ENCODE data around the gene WDR90.

The WDR90 gene

GRCh38 chr16:684071-684794 is 35.1 kb downstream of the WDR90 start, which contains the start of gene JMJD8 (continued):
- TF ChIP-seq ZBTB44 (tag by site-specific recombination; IDR thresholded peaks at IDR 0.05) (peak; percentile 53; the same call in 1 of the 2 replicates), OSR2 (tag by site-specific recombination; IDR thresholded peaks at IDR 0.05) (no peak), PRDM4 (tag by site-specific recombination; IDR thresholded peaks at IDR 0.05) (peak; percentile 16; the same call in 1 of the 2 replicates), ZNF169 (tag by site-specific recombination; IDR thresholded peaks at IDR 0.05) (no peak), ZNF280C (tag by site-specific recombination; IDR thresholded peaks at IDR 0.05) (no peak), ZIC2 (tag by site-specific recombination; IDR thresholded peaks at IDR 0.05) (peak; percentile 96), ZNF639 (tag by site-specific recombination; IDR thresholded peaks at IDR 0.05) (peak; percentile 28; the same call in 1 of the 2 replicates), ZBTB11 (tag by site-specific recombination; conservative IDR thresholded peaks at IDR 0.05; ENCODE audit: low read depth) (peak; percentile 87), ZNF394 (tag by site-specific recombination; IDR thresholded peaks at IDR 0.05; ENCODE audit: borderline replicate concordance) (peak; percentile 38; the same call in 1 of the 2 replicates), ZBTB6 (tag by site-specific recombination; IDR thresholded peaks at IDR 0.05) (peak; percentile 92), ZNF76 (tag by site-specific recombination; IDR thresholded peaks at IDR 0.05; ENCODE audit: borderline replicate concordance, low read depth) (peak; percentile 94), PATZ1 (tag by site-specific recombination; IDR thresholded peaks at IDR 0.05) (peak; percentile 81), ZNF600 (tag by site-specific recombination; IDR thresholded peaks at IDR 0.05) (peak; percentile 69), YY1 (tag by site-specific recombination; IDR thresholded peaks at IDR 0.05) (peak; percentile 84), ZNF514 (tag by site-specific recombination; IDR thresholded peaks at IDR 0.05) (no peak), ZEB2 (tag by site-specific recombination; IDR thresholded peaks at IDR 0.05) (peak; percentile 43), PBX3 (CRISPR knock-in tag; IDR thresholded peaks at IDR 0.05) (0 out of 2 replicates have a peak, but pooled peaks have one; percentile 12), ZNF629 (tag by site-specific recombination; IDR thresholded peaks at IDR 0.05) (peak; percentile 67), ZNF223 (tag by site-specific recombination; IDR thresholded peaks at IDR 0.05) (no peak), ZNF335 (tag by site-specific recombination; conservative IDR thresholded peaks at IDR 0.05) (peak; percentile 79), ZFP69B (tag by site-specific recombination; IDR thresholded peaks at IDR 0.05) (no peak)

All from HEK293 (cell line).